G401.6 (cell line): Measurements from ENCODE around the gene SENP3.
A peak's percentile ranks its signal among the peaks of the same experiment; 100 is the strongest.

Experiments
- FAIRE-seq: peaks from 2 replicates; lab custom pipeline; 2012; peaks lifted over from hg19 to GRCh38; lab: Jason Lieb, UNC

The SENP3 gene

GRCh38 chr17:7556627-7557026 lies 5.1 kb upstream of the SENP3 start:
- FAIRE-seq, result no peak

GRCh38 chr17:7557147-7557764 lies 4.5 kb upstream of the SENP3 start:
- FAIRE-seq, result no peak

GRCh38 chr17:7557775-7558543 lies 3.8 kb upstream of the SENP3 start:
- no peak for FAIRE-seq

- FAIRE-seq, result no peak
Observed at GRCh38 chr17:7558544-7559319, 3.0 kb upstream of the SENP3 start, which contains the start of gene TNFSF13. Gene TNFSF13, plus strand, starts transcription at chr17:7558750. Its CDS starts 290 bp downstream, at chr17:7559040.

- no peak for FAIRE-seq
Observed at GRCh38 chr17:7559320-7560171, 2.2 kb upstream of the SENP3 start.

GRCh38 chr17:7560172-7561027 lies 1.3 kb upstream of the SENP3 start:
- FAIRE-seq, result peak; percentile 93

GRCh38 chr17:7561028-7561575 lies 617 bp upstream of the SENP3 start:
- FAIRE-seq, result peak; percentile 89

GRCh38 chr17:7562208-7562605 lies 488 bp downstream of the SENP3 start:
- no peak for FAIRE-seq

- FAIRE-seq, result no peak
Observed at GRCh38 chr17:7563115-7563869, 1.6 kb downstream of the SENP3 start.

GRCh38 chr17:7569571-7569970 lies 7.9 kb downstream of the SENP3 start:
- FAIRE-seq, result no peak

GRCh38 chr17:7570351-7570750 lies 8.6 kb downstream of the SENP3 start:
- no peak for FAIRE-seq

GRCh38 chr17:7572338-7572587 lies 10.5 kb downstream of the SENP3 start:
- no peak for FAIRE-seq

- FAIRE-seq, result peak; percentile 99
Observed at GRCh38 chr17:7572588-7573323, 11.0 kb downstream of the SENP3 start.

- FAIRE-seq, result no peak
Observed at GRCh38 chr17:7573324-7574080, 11.8 kb downstream of the SENP3 start.

GRCh38 chr17:7574176-7574953 lies 12.6 kb downstream of the SENP3 start:
- no peak for FAIRE-seq

- FAIRE-seq, result no peak
Observed at GRCh38 chr17:7575481-7575883, 13.8 kb downstream of the SENP3 start.

- FAIRE-seq, result no peak
Observed at GRCh38 chr17:7575959-7576358, 14.2 kb downstream of the SENP3 start.

GRCh38 chr17:7576432-7576937 lies 14.8 kb downstream of the SENP3 start:
- FAIRE-seq, result no peak
